Stimulated activated naive B cell treated with anti-CD40 and anti-IgM and Interleukin-4, amounts not matched to agents 10 μg/mL and 1 μg/mL and 100 μg/mL, for 72 hours (primary cell): ENCODE data around the gene USP21.
A peak's percentile ranks its signal among the peaks of the same experiment; 100 is the strongest.

Experiments used
- ATAC-seq, 2 donors: fragments of 150-1000 bp; cut with Tn5 transposase; replicated peaks; 2 replicates each; pipeline ENCODE4 v1.10.0; 2021; ENCODE audit warnings: moderate library complexity in 1 of 2
- DNase-seq: peaks from one replicate; pipeline ENCODE4 v3.0.0; 2021
- H3K27ac Mint-ChIP-seq: one replicate; pipeline ENCODE4 v1.8.0; 2022; ENCODE audit warnings: mild to moderate bottlenecking, mixed read lengths
- H3K27me3 Mint-ChIP-seq, 2 donors: one replicate each; pipeline ENCODE4 v1.8.0; 2022; ENCODE audit warnings: mixed read lengths in 2 of 2
- H3K36me3 Mint-ChIP-seq, 2 donors: one replicate each; pipeline ENCODE4 v1.8.0; 2022; ENCODE audit warnings: mixed read lengths in 2 of 2, mild to moderate bottlenecking in 1 of 2
- H3K4me1 Mint-ChIP-seq, 2 donors: one replicate each; pipeline ENCODE4 v1.8.0; 2022; ENCODE audit warnings: mixed read lengths in 2 of 2, mild to moderate bottlenecking in 1 of 2
- H3K4me3 Mint-ChIP-seq, 2 donors: one replicate each; pipeline ENCODE4 v1.8.0; 2022; ENCODE audit warnings: mild to moderate bottlenecking in 2 of 2, mixed read lengths in 2 of 2, moderate library complexity in 1 of 2
- H3K9me3 Mint-ChIP-seq, 2 donors: one replicate each; pipeline ENCODE4 v1.8.0; 2022; ENCODE audit warnings: mixed read lengths in 2 of 2, mild to moderate bottlenecking in 1 of 2

USP21 gene

GRCh38 chr1:161128591-161129420 is 30.5 kb upstream of the USP21 start:
- Mint-ChIP-seq H3K27me3 (no peaks in the 10 kb centered on the region), H3K27ac (no peak overlapping the region), H3K4me1 (peaks cover 39 to 64% of the 10 kb centered on the region in 2 donors), H3K4me3 (no peak overlapping the region), H3K9me3 (no peaks in the 10 kb centered on the region), H3K36me3 (peaks cover 29 to 46% of the 10 kb centered on the region in 2 donors)
- ATAC-seq (no peak), DNase-seq (no peak)

- DNase-seq, result no peak
- H3K27me3 Mint-ChIP-seq, result no peaks in the 10 kb centered on the region
- H3K4me1 Mint-ChIP-seq, result peaks cover 36 to 69% of the 10 kb centered on the region in 2 donors
- peaks cover 24 to 40% of the 10 kb centered on the region in 2 donors for H3K36me3 Mint-ChIP-seq
- H3K27ac Mint-ChIP-seq, result no peak overlapping the region
- no peaks in the 10 kb centered on the region for H3K9me3 Mint-ChIP-seq
- no peak for ATAC-seq
- no peak overlapping the region for H3K4me3 Mint-ChIP-seq
Observed at GRCh38 chr1:161130266-161130665, 29.0 kb upstream of the USP21 start.

- ATAC-seq (peak in 1 of 2 donors; percentile 24), DNase-seq (no peak)
- Mint-ChIP-seq H3K4me3 (no peak overlapping the region), H3K4me1 (peaks cover 30 to 61% of the 10 kb centered on the region in 2 donors), H3K27me3 (no peaks in the 10 kb centered on the region), H3K9me3 (no peaks in the 10 kb centered on the region), H3K27ac (no peak overlapping the region), H3K36me3 (peaks cover 18 to 31% of the 10 kb centered on the region in 2 donors)
Observed at GRCh38 chr1:161131523-161132409, 27.5 kb upstream of the USP21 start.

- peaks cover 28 to 55% of the 10 kb centered on the region in 2 donors for H3K4me1 Mint-ChIP-seq
- no peaks in the 10 kb centered on the region for H3K27me3 Mint-ChIP-seq
- peak; percentile 95 for ATAC-seq
- H3K27ac Mint-ChIP-seq, result no peak within 1 kb of the TSS
- DNase-seq, result peak; percentile 89
- H3K4me3 Mint-ChIP-seq, result no peak within 1 kb of the TSS
- peaks cover 18 to 25% of the 10 kb centered on the region in 2 donors for H3K36me3 Mint-ChIP-seq
- H3K9me3 Mint-ChIP-seq, result no peaks in the 10 kb centered on the region
Observed at GRCh38 chr1:161132410-161133219, 26.7 kb upstream of the USP21 start, which contains the start of gene DEDD. Gene DEDD, minus strand, starts transcription at chr1:161132667. Its CDS starts 8,205 bp downstream, at chr1:161124462.

- Mint-ChIP-seq H3K27ac (no peak overlapping the region), H3K36me3 (peaks cover 17 to 24% of the 10 kb centered on the region in 2 donors), H3K27me3 (no peaks in the 10 kb centered on the region), H3K9me3 (no peaks in the 10 kb centered on the region), H3K4me3 (no peak overlapping the region), H3K4me1 (peaks cover 25 to 48% of the 10 kb centered on the region in 2 donors)
- DNase-seq (no peak), ATAC-seq (peak; percentile 10 to 20)
Observed at GRCh38 chr1:161133220-161133740, 26.0 kb upstream of the USP21 start.

GRCh38 chr1:161137881-161138280 is 21.4 kb upstream of the USP21 start:
- ATAC-seq (no peak), DNase-seq (no peak)
- Mint-ChIP-seq H3K9me3 (no peaks in the 10 kb centered on the region), H3K4me3 (no peak overlapping the region), H3K27me3 (no peaks in the 10 kb centered on the region), H3K4me1 (peaks cover 3 to 13% of the 10 kb centered on the region in 2 donors), H3K36me3 (peaks cover 13 to 15% of the 10 kb centered on the region in 2 donors), H3K27ac (no peak overlapping the region)

GRCh38 chr1:161138431-161138830 is 20.9 kb upstream of the USP21 start:
- H3K4me1 Mint-ChIP-seq, result peaks cover 3 to 13% of the 10 kb centered on the region in 2 donors
- no peak overlapping the region for H3K27ac Mint-ChIP-seq
- ATAC-seq, result no peak
- no peak for DNase-seq
- no peak overlapping the region for H3K4me3 Mint-ChIP-seq
- H3K36me3 Mint-ChIP-seq, result peaks cover 13 to 15% of the 10 kb centered on the region in 2 donors
- H3K9me3 Mint-ChIP-seq, result no peaks in the 10 kb centered on the region
- no peaks in the 10 kb centered on the region for H3K27me3 Mint-ChIP-seq

GRCh38 chr1:161139766-161140165 is 19.5 kb upstream of the USP21 start:
- Mint-ChIP-seq H3K27ac (no peak overlapping the region), H3K4me3 (no peak overlapping the region), H3K4me1 (peaks cover 3 to 13% of the 10 kb centered on the region in 2 donors), H3K9me3 (no peaks in the 10 kb centered on the region), H3K36me3 (peaks cover 15% of the 10 kb centered on the region in 2 donors), H3K27me3 (no peaks in the 10 kb centered on the region)
- peak in 1 of 2 donors; percentile 41 for ATAC-seq
- no peak for DNase-seq

- H3K4me3 Mint-ChIP-seq, result no peak overlapping the region
- H3K9me3 Mint-ChIP-seq, result no peaks in the 10 kb centered on the region
- peaks cover 7 to 9% of the 10 kb centered on the region in 2 donors for H3K36me3 Mint-ChIP-seq
- ATAC-seq, result no peak
- H3K27ac Mint-ChIP-seq, result no peak overlapping the region
- no peaks in the 10 kb centered on the region for H3K27me3 Mint-ChIP-seq
- H3K4me1 Mint-ChIP-seq, result peaks cover 3 to 7% of the 10 kb centered on the region in 2 donors
- DNase-seq, result no peak
Observed at GRCh38 chr1:161140755-161141400, 18.4 kb upstream of the USP21 start.

- no peaks in the 10 kb centered on the region for H3K27me3 Mint-ChIP-seq
- H3K9me3 Mint-ChIP-seq, result no peaks in the 10 kb centered on the region
- ATAC-seq, result no peak
Observed at GRCh38 chr1:161145832-161146231, 13.5 kb upstream of the USP21 start.

GRCh38 chr1:161153176-161153575 is 6.1 kb upstream of the USP21 start:
- H3K4me3 Mint-ChIP-seq, result peak overlapping the region; percentile 95 to 98
- peaks cover 10 to 26% of the 10 kb centered on the region in 2 donors for H3K36me3 Mint-ChIP-seq
- peak overlapping the region; percentile 99 for H3K27ac Mint-ChIP-seq
- DNase-seq (no peak), ATAC-seq (peak; percentile 17 to 28)
- no peaks in the 10 kb centered on the region for H3K9me3 Mint-ChIP-seq
- peaks cover 12 to 13% of the 10 kb centered on the region in 2 donors for H3K4me1 Mint-ChIP-seq
- no peaks in the 10 kb centered on the region for H3K27me3 Mint-ChIP-seq

More at GRCh38 chr1:161145832-161146231, 13.5 kb upstream of the USP21 start:
- no peak overlapping the region for H3K4me3 Mint-ChIP-seq
- no peaks in the 10 kb centered on the region for H3K4me1 Mint-ChIP-seq
- H3K27ac Mint-ChIP-seq, result no peak overlapping the region
- peaks cover 0 to 4% of the 10 kb centered on the region in 2 donors for H3K36me3 Mint-ChIP-seq
- DNase-seq, result no peak

- no peaks in the 10 kb centered on the region for H3K27me3 Mint-ChIP-seq
- DNase-seq, result peak; percentile 79
- ATAC-seq, result peak; percentile 96 to 98
- H3K36me3 Mint-ChIP-seq, result peaks cover 10 to 31% of the 10 kb centered on the region in 2 donors
- H3K4me3 Mint-ChIP-seq, result peak within 1 kb of the TSS; percentile 95 to 98
- peak within 1 kb of the TSS; percentile 99 for H3K27ac Mint-ChIP-seq
- H3K4me1 Mint-ChIP-seq, result peaks cover 15 to 17% of the 10 kb centered on the region in 2 donors
- no peaks in the 10 kb centered on the region for H3K9me3 Mint-ChIP-seq
Observed at GRCh38 chr1:161153682-161154337, 5.5 kb upstream of the USP21 start, which contains the start of gene UFC1. Gene UFC1, plus strand, starts transcription at chr1:161153978. Its CDS starts 20 bp downstream, at chr1:161153998.
